Stimulated activated CD8-positive, alpha-beta memory T cell treated with anti-CD3 and anti-CD28 coated beads, Interleukin-15, amount 100 ng/mL, for 1 hour (primary cell): ENCODE measurements around the gene CHD5.

Experiments
- DNase-seq: peaks from one replicate; pipeline ENCODE4 v3.0.0-alpha.2; 2020; ENCODE audit warnings: low read depth

The CHD5 gene

GRCh38 chr1:6099297-6099696 lies 80.8 kb downstream of the CHD5 start:
- DNase-seq = no peak

GRCh38 chr1:6098303-6099215 lies 81.6 kb downstream of the CHD5 start:
- DNase-seq = no peak

- DNase-seq = no peak
Observed at GRCh38 chr1:6097824-6098223, 82.3 kb downstream of the CHD5 start.

GRCh38 chr1:6097117-6097595 lies 83.0 kb downstream of the CHD5 start:
- DNase-seq = no peak

- no peak for DNase-seq
Observed at GRCh38 chr1:6096243-6097116, 83.6 kb downstream of the CHD5 start.

- no peak for DNase-seq
Observed at GRCh38 chr1:6095511-6096242, 84.4 kb downstream of the CHD5 start.

- DNase-seq = no peak
Observed at GRCh38 chr1:6094801-6095505, 85.2 kb downstream of the CHD5 start.

GRCh38 chr1:6094246-6094645 lies 85.9 kb downstream of the CHD5 start:
- no peak for DNase-seq

- DNase-seq = no peak
Observed at GRCh38 chr1:6093611-6094010, 86.5 kb downstream of the CHD5 start.

- no peak for DNase-seq
Observed at GRCh38 chr1:6093071-6093470, 87.0 kb downstream of the CHD5 start.

- no peak for DNase-seq
Observed at GRCh38 chr1:6092211-6092610, 87.9 kb downstream of the CHD5 start.

- no peak for DNase-seq
Observed at GRCh38 chr1:6091823-6092109, 88.4 kb downstream of the CHD5 start.

- no peak for DNase-seq
Observed at GRCh38 chr1:6090996-6091822, 88.9 kb downstream of the CHD5 start.

- no peak for DNase-seq
Observed at GRCh38 chr1:6090288-6090687, 89.8 kb downstream of the CHD5 start.

- no peak for DNase-seq
Observed at GRCh38 chr1:6088956-6089355, 91.2 kb downstream of the CHD5 start.

GRCh38 chr1:6087958-6088357 lies 92.2 kb downstream of the CHD5 start:
- no peak for DNase-seq

- DNase-seq = no peak
Observed at GRCh38 chr1:6087377-6087772, 92.7 kb downstream of the CHD5 start.

GRCh38 chr1:6086762-6087376 lies 93.3 kb downstream of the CHD5 start:
- DNase-seq = no peak

- no peak for DNase-seq
Observed at GRCh38 chr1:6086358-6086757, 93.8 kb downstream of the CHD5 start.

- DNase-seq = no peak
Observed at GRCh38 chr1:6085666-6086065, 94.5 kb downstream of the CHD5 start.
